GM12878 (cell line): Measurements from ENCODE around the gene KDM4C. TPM values are rescaled to one million over a fixed set of nuclear protein-coding genes. Genes with fewer than 3 reads are reported as not detected.

Experiments used
- ATAC-seq: fragments of 200-7000 bp; cut with Tn5 transposase; 3 replicates; pipeline ENCODE4 v1.9.1; 2020; ENCODE audit warnings: mild to moderate bottlenecking, moderate library complexity
- BruUV-seq: library from RNA; stranded (reverse); fragments of 400-500 nt; replicated peaks from 2 replicates; lab custom pipeline; 2021; lab: Mats Ljungman, UMichigan
- CTCF ChIA-PET: fragments of 300-600 bp; sonication (Branson Sonifier 250); formaldehyde crosslinking; extraction: SDS; loops from one replicate; lab custom pipeline; 2021; ENCODE audit warnings: inconsistent platforms; lab: Yijun Ruan, JAX
- POLR2A ChIA-PET: fragments of 350-600 bp; formaldehyde crosslinking; extraction: SDS; loops from one replicate; lab custom pipeline; 2021; ENCODE audit warnings: inconsistent platforms; lab: Charles Lee
- RAD21 ChIA-PET: fragments of 300-600 bp; sonication (Branson Sonifier 250); formaldehyde crosslinking; loops from one replicate; lab custom pipeline; 2023; ENCODE audit warnings: antibody characterized with exemption; ENCODE audit not compliant: unreplicated experiment; lab: Charles Lee
- SMC1A ChIA-PET: fragments of 300-600 bp; sonication (Branson Sonifier 250); formaldehyde crosslinking; loops from one replicate; lab custom pipeline; 2023; ENCODE audit not compliant: unreplicated experiment, uncharacterized antibody; lab: Charles Lee
- DNase-seq: peaks from one replicate; pipeline ENCODE4 v3.0.0-alpha.2; 2011; ENCODE audit warnings: low read depth, low spot score
- FAIRE-seq: peaks from 3 replicates; lab custom pipeline; 2011; peaks lifted over from hg19 to GRCh38; lab: Jason Lieb, UNC
- H2AFZ ChIP-seq: 2 replicates; pipeline ENCODE4 v1.6.0; 2011; ENCODE audit warnings: low read depth, low read length, control low read depth; ENCODE audit not compliant: control insufficient read depth
- H3K27ac ChIP-seq: 2 replicates; pipeline ENCODE4 v1.5.1; 2011; ENCODE audit warnings: control low read depth; ENCODE audit not compliant: control insufficient read depth, insufficient read depth
- H3K27me3 ChIP-seq, 2 experiments: replicated peaks in 1 of 2; 2 replicates each; pipeline versions ENCODE4 v1.6.0 to v1.6.1; 2011; ENCODE audit warnings: low read length in 1 of 2; ENCODE audit not compliant: control insufficient read depth in 2 of 2, insufficient read depth in 2 of 2
- H3K36me3 ChIP-seq, 2 experiments: 2 replicates each; pipeline ENCODE4 v1.5.1; 2011; ENCODE audit warnings: low read length in 1 of 2; ENCODE audit not compliant: control insufficient read depth in 2 of 2, insufficient read depth in 2 of 2
- H3K4me1 ChIP-seq: 2 replicates; pipeline ENCODE4 v1.6.1; 2011; ENCODE audit warnings: mild to moderate bottlenecking, low read length, moderate library complexity, mixed read lengths; ENCODE audit not compliant: control insufficient read depth, insufficient read depth
- H3K4me2 ChIP-seq: 2 replicates; pipeline ENCODE4 v1.6.0; 2011; ENCODE audit warnings: control low read depth; ENCODE audit not compliant: control insufficient read depth, insufficient read depth
- H3K4me3 ChIP-seq: fragments of 200-600 bp; sonication (generic); 2 replicates; pipeline ENCODE4 v1.5.1; 2016
- H3K79me2 ChIP-seq: 2 replicates; pipeline ENCODE4 v1.6.0; 2011; ENCODE audit warnings: low read length; ENCODE audit not compliant: control insufficient read depth, insufficient read depth
- H3K9ac ChIP-seq: 2 replicates; pipeline ENCODE4 v1.8.0; 2011; ENCODE audit warnings: low read length, control low read depth, mixed read lengths; ENCODE audit not compliant: control insufficient read depth, insufficient read depth
- H3K9me3 ChIP-seq: replicated peaks from 3 replicates; pipeline ENCODE4 v1.5.1; 2011; ENCODE audit warnings: mild to moderate bottlenecking, low read length; ENCODE audit not compliant: control insufficient read depth, insufficient read depth
- H4K20me1 ChIP-seq: 2 replicates; pipeline ENCODE4 v1.6.0; 2011; ENCODE audit not compliant: control insufficient read depth, insufficient read depth
- ASH2L ChIP-seq: fragments of 300-600, 200-600 bp; sonication (generic); IDR thresholded peaks from 2 replicates; pipeline ENCODE4 v1.6.1; 2017; ENCODE audit warnings: low read depth, mild to moderate bottlenecking, borderline replicate concordance
- KDM1A ChIP-seq: fragments of 200-600 bp; sonication (generic); IDR thresholded peaks from 2 replicates; pipeline ENCODE4 v1.6.1; 2016; ENCODE audit warnings: borderline replicate concordance
- NFIC ChIP-seq: IDR thresholded peaks from 2 replicates; pipeline ENCODE4 v1.6.1; 2012; ENCODE audit warnings: low read depth, mild to moderate bottlenecking, inconsistent platforms, low read length, moderate library complexity
- NR2F1 ChIP-seq: fragments of 450-650 bp; conservative IDR thresholded peaks from 2 replicates; pipeline ENCODE4 v1.6.1; 2017; ENCODE audit warnings: mild to moderate bottlenecking
- PAX5 ChIP-seq: IDR thresholded peaks from 2 replicates; pipeline ENCODE4 v1.6.1; 2011; ENCODE audit warnings: low read depth, low read length, borderline replicate concordance
- POLR2A ChIP-seq: IDR thresholded peaks from 2 replicates; pipeline ENCODE4 v1.6.1; 2011; ENCODE audit warnings: low read depth, mild to moderate bottlenecking, low read length
- SMAD1 ChIP-seq: fragments of 450-650 bp; IDR thresholded peaks from 2 replicates; pipeline ENCODE4 v1.6.1; 2018; ENCODE audit warnings: mild to moderate bottlenecking, low read depth; ENCODE audit not compliant: partially characterized antibody
- SPI1 ChIP-seq: IDR thresholded peaks from 2 replicates; pipeline ENCODE4 v1.6.1; 2011; ENCODE audit warnings: low read depth, mild to moderate bottlenecking, low read length, moderate library complexity, borderline replicate concordance; ENCODE audit not compliant: insufficient read depth
- SREBF1 ChIP-seq: IDR thresholded peaks from 2 replicates; pipeline ENCODE4 v1.6.1; 2012; ENCODE audit warnings: mild to moderate bottlenecking, low read length
- SREBF2 ChIP-seq: IDR thresholded peaks from 2 replicates; pipeline ENCODE4 v1.6.1; 2012; ENCODE audit warnings: mild to moderate bottlenecking, low read length
- STAT1 ChIP-seq: fragments of 450-650 bp; conservative IDR thresholded peaks from 2 replicates; pipeline ENCODE4 v1.6.1; 2014; ENCODE audit warnings: antibody characterized with exemption, mild to moderate bottlenecking
- SUPT20H ChIP-seq: IDR thresholded peaks from 2 replicates; pipeline ENCODE4 v1.6.1; 2011; ENCODE audit warnings: low read depth, mild to moderate bottlenecking, low read length, moderate library complexity, borderline replicate concordance; ENCODE audit not compliant: control insufficient read depth
- TBL1XR1 ChIP-seq: IDR thresholded peaks from 2 replicates; pipeline ENCODE4 v1.6.1; 2012; ENCODE audit warnings: low read depth, low read length, improper control_type of control experiment
- WGBS: methylation state at CpG from one replicate; pipeline ENCODE4 v1.1.6; 2016; ENCODE audit warnings: low lambda C conversion rate; ENCODE audit not compliant: insufficient replicate concordance, insufficient coverage; ENCODE audit errors: missing lambda C conversion rate; 5-methylcytosine and 5-hydroxymethylcytosine counted together
- in situ Hi-C: fragments of 300-500 bp; cut with MboI; formaldehyde crosslinking; loops from 9 replicates; pipeline ENCODE4 v1.14.3; 2018; ENCODE audit warnings: mixed read lengths
- intact Hi-C: fragments of 100-400 bp; cut with micrococcal nuclease; formaldehyde crosslinking; loops from one replicate; pipeline ENCODE4 v1.14.2; 2022; ENCODE audit not compliant: unreplicated experiment
- polyA plus RNA-seq, 11 experiments: library from polyadenylated mRNA; depleted of rRNA in 4 of 11; unstranded in 6 of 11; stranded (reverse) in 5 of 11; fragments of >200 nt; fragmentation: Nextera tagmentation in 4 of 11; fragmentation: Illumina TruSeq in 1 of 11; extraction: Ambion mirVana in 4 of 11; extraction: Trizol in 1 of 11; gene quantifications; 1 replicate in 1 of 11; 2 replicates in 10 of 11; pipeline versions ENCODE4 v1.2.1 to v1.2.3, GENCODE V29; 2011 to 2016; ENCODE audit warnings: inconsistent platforms in 2 of 11, missing spikeins in 2 of 11, low read depth in 1 of 11
- total RNA-seq, 4 experiments: library from RNA; depleted of rRNA in 3 of 4; stranded (reverse); fragments of >200 nt in 3 of 4; fragmentation: Illumina TruSeq in 1 of 4; extraction: Trizol in 1 of 4; gene quantifications; 2 replicates each; pipeline versions ENCODE4 v1.2.1 to v1.2.3, GENCODE V29; 2013 to 2021
- TF ChIP-seq, protein P1 (sequence below): IDR thresholded peaks from 2 replicates; pipeline ENCODE4 v1.6.1; 2011; ENCODE audit warnings: borderline replicate concordance, low read depth, mild to moderate bottlenecking, moderate library complexity, mixed read lengths, low read length; ENCODE audit not compliant: insufficient read depth; ENCODE audit errors: extremely low read length
- TF ChIP-seq, protein P2 (sequence below): fragments of 450-650 bp; IDR thresholded peaks from 2 replicates; pipeline ENCODE4 v1.6.1; 2017; ENCODE audit warnings: mild to moderate bottlenecking, moderate library complexity

KDM4C gene
- total and polyA plus RNA-seq, 10 of the 15 experiments (the other 5 are each of a cell fraction or from before 2014, with no cell fraction given): 6.8 to 41.2 (median 20.1) TPM

DNA sequence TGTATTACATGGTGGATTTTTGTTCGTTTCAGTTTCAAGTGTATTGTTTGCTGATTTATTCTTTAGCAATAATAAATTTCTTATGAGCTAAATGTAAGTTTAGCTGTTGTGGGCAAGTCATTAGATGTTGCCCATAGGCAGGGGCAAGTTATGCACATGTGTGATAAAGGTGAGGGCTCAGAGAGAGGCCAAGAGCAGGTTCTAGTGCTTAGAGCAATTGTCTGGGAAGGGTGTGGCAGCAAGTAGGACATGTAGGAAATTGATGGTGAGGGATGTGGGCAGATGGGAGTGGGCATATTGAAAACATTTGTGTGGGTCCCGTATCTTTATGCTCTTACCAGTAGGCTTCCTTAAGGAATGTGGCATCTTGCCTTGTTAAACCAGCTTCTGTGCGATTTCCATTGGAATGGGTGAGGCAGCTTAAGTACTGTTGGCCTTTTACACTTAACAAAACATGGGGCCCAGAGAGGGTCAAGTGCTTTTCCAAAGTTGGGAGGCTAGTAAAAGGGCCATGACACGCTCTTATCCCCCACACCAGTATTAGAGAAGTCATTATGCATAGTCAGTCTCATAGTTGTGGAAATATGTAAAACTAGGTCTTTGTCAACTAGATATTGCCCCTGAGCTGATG is 60.6 kb downstream of the KDM4C start (continued):
- TF ChIP-seq, protein P1, sequence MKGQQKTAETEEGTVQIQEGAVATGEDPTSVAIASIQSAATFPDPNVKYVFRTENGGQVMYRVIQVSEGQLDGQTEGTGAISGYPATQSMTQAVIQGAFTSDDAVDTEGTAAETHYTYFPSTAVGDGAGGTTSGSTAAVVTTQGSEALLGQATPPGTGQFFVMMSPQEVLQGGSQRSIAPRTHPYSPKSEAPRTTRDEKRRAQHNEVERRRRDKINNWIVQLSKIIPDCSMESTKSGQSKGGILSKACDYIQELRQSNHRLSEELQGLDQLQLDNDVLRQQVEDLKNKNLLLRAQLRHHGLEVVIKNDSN: no peak
- TF ChIP-seq ASH2L (no peak), SREBF2 (no peak), SPI1 (no peak), PAX5 (no peak), POLR2A (no peak), STAT1 (no peak), NFIC (no peak)

DNA sequence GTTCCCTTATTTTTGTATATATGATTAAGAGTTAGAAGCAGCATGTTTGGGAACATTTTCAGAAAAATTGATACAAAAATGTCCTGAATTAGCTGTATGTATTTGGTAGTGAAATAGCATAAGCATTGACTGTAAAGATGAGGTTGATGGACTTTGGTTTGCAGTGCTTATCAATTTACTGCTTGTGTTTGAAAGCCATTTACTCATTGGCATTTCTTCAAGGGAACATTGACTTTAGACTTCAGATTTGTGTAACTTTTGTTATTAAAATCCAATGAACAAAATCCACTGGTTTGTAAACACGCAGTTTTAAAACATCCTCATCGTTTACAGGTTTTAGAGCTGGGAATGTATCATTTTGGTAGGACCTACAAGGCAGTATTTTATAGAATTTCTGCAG is 61.3 kb downstream of the KDM4C start:
- Histone ChIP-seq H3K4me1 (no peaks in the 10 kb centered on the region), H3K27me3 (no peaks in the 10 kb centered on the region), H3K79me2 (no peaks in the 10 kb centered on the region), H2AFZ (no peak overlapping the region), H3K9ac (no peak overlapping the region), H3K36me3 (peaks cover 0 to 4% of the 10 kb centered on the region in 2 experiments; a peak in 1 of 4 replicates), H4K20me1 (no peaks in the 10 kb centered on the region), H3K27ac (no peak overlapping the region), H3K4me3 (no peak overlapping the region), H3K9me3 (no peaks in the 10 kb centered on the region; the same call in 2 of the 3 replicates), H3K4me2 (no peak overlapping the region)
- DNase-seq (no peak), ATAC-seq (no peak), FAIRE-seq (no peak)
- intact Hi-C loops: loop anchor here (2.0 kb wide), 1 partner anchor 14 kb away; no protein-coding TSS in a partner anchor
- ChIA-PET CTCF (interaction anchor here (1.3 to 1.5 kb wide), 2 partner anchors 8 to 10 kb away, joined by 5 read pairs; no protein-coding TSS in a partner anchor), POLR2A (interaction anchor here (1.3 kb wide), 1 partner anchor 62 kb away, joined by 3 read pairs; the partner anchor contains the start of gene KDM4C), RAD21 (interaction anchor here (1.2 kb wide), 1 partner anchor 8 kb away, joined by 5 read pairs; no protein-coding TSS in a partner anchor), SMC1A (interaction anchor here (1.8 kb wide), 1 partner anchor 8 kb away, joined by 8 read pairs; no protein-coding TSS in a partner anchor)
- no TSS peak for BruUV-seq
- TF ChIP-seq KDM1A (no peak), NR2F1 (no peak), SUPT20H (no peak), TBL1XR1 (no peak), SREBF1 (no peak), SMAD1 (no peak)
- TF ChIP-seq, protein P2, sequence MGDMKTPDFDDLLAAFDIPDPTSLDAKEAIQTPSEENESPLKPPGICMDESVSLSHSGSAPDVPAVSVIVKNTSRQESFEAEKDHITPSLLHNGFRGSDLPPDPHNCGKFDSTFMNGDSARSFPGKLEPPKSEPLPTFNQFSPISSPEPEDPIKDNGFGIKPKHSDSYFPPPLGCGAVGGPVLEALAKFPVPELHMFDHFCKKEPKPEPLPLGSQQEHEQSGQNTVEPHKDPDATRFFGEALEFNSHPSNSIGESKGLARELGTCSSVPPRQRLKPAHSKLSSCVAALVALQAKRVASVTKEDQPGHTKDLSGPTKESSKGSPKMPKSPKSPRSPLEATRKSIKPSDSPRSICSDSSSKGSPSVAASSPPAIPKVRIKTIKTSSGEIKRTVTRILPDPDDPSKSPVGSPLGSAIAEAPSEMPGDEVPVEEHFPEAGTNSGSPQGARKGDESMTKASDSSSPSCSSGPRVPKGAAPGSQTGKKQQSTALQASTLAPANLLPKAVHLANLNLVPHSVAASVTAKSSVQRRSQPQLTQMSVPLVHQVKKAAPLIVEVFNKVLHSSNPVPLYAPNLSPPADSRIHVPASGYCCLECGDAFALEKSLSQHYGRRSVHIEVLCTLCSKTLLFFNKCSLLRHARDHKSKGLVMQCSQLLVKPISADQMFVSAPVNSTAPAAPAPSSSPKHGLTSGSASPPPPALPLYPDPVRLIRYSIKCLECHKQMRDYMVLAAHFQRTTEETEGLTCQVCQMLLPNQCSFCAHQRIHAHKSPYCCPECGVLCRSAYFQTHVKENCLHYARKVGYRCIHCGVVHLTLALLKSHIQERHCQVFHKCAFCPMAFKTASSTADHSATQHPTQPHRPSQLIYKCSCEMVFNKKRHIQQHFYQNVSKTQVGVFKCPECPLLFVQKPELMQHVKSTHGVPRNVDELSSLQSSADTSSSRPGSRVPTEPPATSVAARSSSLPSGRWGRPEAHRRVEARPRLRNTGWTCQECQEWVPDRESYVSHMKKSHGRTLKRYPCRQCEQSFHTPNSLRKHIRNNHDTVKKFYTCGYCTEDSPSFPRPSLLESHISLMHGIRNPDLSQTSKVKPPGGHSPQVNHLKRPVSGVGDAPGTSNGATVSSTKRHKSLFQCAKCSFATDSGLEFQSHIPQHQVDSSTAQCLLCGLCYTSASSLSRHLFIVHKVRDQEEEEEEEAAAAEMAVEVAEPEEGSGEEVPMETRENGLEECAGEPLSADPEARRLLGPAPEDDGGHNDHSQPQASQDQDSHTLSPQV: no peak
- in situ Hi-C loops: no loop called here
- WGBS: 97% methylated on average over 2 of the region's 2 CpGs
